NCI-H2196 treated with DMSO at 0.1 percent for 48 hours (cell line): ENCODE measurements around the gene FOXJ3.
A peak's percentile ranks its signal among the peaks of the same experiment; 100 is the strongest.

ENCODE experiments used
- DNase-seq: peaks from one replicate; lab custom pipeline; 2025; ENCODE audit not compliant: unreplicated experiment; lab: John Stamatoyannopoulos, UW

The FOXJ3 gene

GRCh38 chr1:42146626-42147320 lies 188.3 kb downstream of the FOXJ3 start:
- peak; percentile 55 for DNase-seq

DNA sequence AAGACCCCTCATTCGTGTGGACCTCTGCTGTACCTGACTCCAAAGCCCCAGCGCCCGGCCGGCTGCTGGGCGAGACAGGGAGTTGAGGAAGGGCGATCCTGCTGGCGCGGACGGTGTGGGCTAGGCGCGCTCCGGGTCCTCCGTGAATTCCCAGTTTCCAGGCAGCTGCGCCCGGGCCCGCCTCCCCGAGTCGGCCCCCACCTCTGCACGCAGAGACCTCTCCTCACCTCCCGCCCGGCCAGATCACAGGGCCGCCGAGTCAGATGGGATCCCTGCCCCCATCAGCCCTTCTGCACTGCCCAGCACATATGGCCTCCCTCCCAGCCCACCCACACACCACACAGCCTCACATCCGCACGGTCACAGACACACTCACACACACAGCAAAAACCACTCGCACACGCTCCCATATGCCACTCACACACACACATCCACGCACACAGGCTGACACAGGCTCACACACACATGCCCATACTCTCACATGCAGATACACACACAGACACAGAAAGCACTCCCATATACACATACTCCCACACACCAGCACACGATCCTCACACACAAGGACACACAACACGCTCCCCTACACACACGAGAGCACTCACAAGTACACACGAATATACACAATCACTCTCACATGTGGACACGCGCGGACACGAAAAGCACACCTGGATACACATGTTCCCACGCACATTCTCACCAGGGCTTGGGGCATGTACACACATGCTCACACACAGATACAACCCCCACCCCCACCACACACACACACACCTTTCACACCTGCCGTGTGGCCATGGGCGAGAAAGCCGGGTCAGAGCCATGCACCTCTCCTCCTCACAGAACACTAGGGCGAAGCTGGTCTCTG lies 189.0 kb downstream of the FOXJ3 start:
- no peak for DNase-seq

GRCh38 chr1:42145389-42145716 lies 189.7 kb downstream of the FOXJ3 start:
- no peak for DNase-seq

- DNase-seq: no peak
Observed at GRCh38 chr1:42144711-42145388, 190.2 kb downstream of the FOXJ3 start.

DNA sequence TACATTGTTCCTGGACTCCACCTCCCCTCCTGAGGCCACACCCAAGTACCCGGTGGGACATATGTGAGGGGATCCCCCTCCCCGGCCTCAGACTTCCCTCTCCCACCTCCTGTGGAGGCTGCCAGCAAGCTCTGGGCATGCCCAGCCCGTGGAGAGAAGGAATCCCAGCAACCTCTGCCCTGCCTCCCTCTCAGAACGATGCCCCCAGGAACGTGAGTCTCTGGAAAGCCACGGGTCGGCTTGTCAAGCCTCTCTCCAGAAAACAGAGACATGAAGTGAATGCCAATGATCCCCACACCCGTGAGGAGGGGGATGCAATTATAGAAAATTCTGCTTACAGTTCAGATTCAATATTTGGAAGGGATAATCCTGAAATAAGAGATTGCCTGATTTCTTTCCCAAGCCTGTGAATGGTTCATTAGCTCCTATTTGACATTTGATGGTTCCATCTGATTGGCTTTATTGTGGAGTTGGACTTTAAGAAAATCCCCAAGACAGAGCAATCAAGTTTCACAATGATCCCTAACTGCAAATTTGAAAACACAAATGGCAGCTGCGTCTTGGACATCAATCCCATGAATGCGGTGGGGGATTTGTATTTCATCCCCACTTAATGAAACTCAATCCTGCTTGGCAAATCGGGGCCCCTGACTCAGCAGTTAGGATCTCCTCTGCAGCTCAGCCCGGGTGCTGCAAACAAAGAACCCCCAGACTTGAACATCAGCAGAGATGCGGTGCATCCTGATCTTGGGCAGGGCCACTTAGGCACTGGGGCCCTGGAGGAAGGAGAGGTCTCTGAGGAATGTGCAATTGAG lies 190.9 kb downstream of the FOXJ3 start:
- DNase-seq: no peak

- peak; percentile 64 for DNase-seq
Observed at GRCh38 chr1:42142894-42143675, 191.9 kb downstream of the FOXJ3 start.

GRCh38 chr1:42141978-42142377 lies 193.1 kb downstream of the FOXJ3 start:
- DNase-seq: no peak

DNA sequence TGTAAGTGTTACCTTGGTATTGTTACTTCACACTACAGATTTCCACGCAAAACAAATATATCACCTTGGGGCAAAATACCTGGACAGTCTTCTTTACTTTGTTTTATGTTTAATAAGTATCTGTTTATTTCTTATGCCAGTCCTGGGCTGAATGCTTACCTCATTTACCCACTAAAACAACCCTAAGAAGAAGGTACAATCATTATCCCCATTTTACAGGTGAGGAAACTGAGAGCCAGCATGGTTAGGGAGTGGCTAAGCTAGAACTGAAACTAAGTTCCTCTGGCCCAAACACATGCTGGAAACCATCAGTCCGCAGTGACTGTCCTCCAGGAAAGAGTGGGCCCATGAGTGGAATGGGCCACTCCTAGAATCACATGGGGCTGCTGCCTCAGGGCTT lies 194.8 kb downstream of the FOXJ3 start:
- DNase-seq: no peak

- no peak for DNase-seq
Observed at GRCh38 chr1:42139444-42139843, 195.6 kb downstream of the FOXJ3 start.

DNA sequence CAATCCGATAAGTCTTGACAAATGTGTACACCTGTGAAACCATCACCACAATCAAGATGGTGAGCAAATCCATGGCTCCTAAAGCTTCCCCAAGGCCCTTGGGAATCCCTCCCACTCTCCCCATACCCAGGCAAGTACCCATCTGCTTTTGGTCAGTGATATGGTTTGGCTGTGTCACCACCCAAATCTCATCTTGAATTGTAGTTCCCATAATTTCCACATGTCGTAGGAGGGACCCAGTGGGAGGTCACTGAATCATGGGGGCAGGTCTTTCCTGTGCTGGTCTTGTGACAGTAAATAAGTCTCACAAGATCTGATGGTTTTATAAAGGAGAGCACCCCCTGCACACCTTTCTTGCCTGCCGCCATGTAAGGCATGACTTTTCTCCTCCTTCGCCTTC lies 196.4 kb downstream of the FOXJ3 start:
- no peak for DNase-seq

DNA sequence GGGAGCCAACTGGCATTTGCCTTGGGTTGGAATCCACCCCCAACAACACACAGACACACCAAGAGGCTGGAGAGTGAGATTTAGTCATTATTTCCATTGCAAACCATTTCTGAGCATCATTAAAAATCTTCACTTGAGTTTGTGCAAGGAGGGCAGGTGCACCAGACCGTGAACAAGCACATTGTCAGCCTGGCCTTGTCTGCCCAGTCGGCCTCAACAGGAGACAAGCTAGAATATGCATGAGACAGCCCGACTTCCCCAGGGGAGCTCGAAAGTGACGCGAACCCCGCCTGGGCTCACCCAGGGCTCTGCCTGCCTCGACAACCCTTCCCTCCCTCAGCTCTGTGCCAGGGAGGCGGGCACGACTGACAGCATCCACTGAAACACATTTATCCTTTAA lies 197.3 kb downstream of the FOXJ3 start:
- no peak for DNase-seq

- no peak for DNase-seq
Observed at GRCh38 chr1:42136466-42136865, 198.6 kb downstream of the FOXJ3 start.

GRCh38 chr1:42135426-42135825 lies 199.6 kb downstream of the FOXJ3 start:
- no peak for DNase-seq

- DNase-seq: no peak
Observed at GRCh38 chr1:42133809-42134526, 201.1 kb downstream of the FOXJ3 start.

DNA sequence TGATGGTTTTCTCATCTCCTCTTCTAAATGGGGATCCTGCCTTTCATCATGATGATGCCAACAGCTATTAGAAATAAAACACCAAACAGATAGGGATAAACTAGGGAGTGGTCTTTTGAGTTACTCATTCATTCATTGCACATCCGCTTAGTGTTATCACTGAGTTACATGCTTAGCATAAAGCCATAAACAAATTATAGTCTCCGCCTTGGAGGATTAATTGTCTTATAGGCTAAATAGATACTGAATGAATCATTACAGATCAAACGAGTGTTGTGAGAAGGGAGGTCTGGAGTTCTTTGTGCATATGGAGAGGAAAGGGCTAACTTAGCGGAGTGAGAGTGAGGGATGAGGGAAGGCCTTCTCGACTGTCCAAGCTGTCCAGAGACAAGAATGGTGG lies 201.6 kb downstream of the FOXJ3 start:
- DNase-seq: no peak

- DNase-seq: no peak
Observed at GRCh38 chr1:42130061-42130660, 204.9 kb downstream of the FOXJ3 start.

GRCh38 chr1:42128964-42129363 lies 206.1 kb downstream of the FOXJ3 start:
- DNase-seq: no peak

DNA sequence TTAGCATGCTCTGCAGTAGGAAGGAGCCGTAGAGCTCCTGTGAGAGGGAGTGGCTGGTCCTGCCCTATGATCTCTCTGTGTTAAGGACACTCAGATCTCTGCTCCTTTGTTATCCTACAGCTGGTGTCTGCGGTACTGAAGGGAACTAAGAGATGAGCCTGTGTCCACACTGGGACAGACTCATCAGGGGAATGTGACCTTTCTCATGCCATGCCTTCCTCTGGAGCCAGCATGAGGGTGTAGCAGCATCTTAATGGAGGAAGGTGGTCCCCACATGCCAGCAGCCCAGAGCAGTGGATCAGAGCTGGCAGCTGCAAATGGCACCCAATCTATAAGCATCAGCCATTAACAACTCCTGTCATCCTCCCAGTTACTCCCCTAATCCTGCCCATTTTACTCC lies 206.5 kb downstream of the FOXJ3 start:
- DNase-seq: no peak

DNA sequence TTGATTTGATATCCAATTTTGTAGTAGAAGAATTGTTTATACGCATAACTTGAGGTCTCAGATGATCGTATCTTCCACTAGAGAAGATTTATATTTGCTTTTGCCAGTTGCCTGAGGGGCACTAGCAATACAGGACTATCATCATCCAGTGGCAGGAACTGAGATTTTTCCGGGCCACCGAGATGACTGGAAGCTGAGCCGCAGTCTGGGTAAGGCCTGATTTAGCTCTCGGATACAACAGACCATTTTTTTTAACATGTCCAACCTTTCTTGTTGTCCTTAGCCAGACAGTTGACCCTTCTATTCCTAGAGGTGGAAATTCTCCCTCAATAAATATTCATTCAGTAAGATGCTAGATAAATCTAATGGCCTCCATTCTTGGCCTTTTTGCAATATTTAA lies 207.3 kb downstream of the FOXJ3 start:
- no peak for DNase-seq
